GM12878 (cell line): ENCODE results near the gene COA1. TPM values are rescaled to one million over a fixed set of nuclear protein-coding genes. Genes with fewer than 3 reads are reported as not detected.
"Not testable (repeated sequence)": the region's sequence is repeated elsewhere in the genome, so short reads cannot be mapped to it uniquely, and the experiment has no call there.

ENCODE experiments used
- ATAC-seq: fragments of 200-7000 bp; cut with Tn5 transposase; 3 replicates; pipeline ENCODE4 v1.9.1; 2020; ENCODE audit warnings: mild to moderate bottlenecking, moderate library complexity
- BruUV-seq: library from RNA; stranded (reverse); fragments of 400-500 nt; replicated peaks from 2 replicates; lab custom pipeline; 2021; lab: Mats Ljungman, UMichigan
- CTCF ChIA-PET: fragments of 300-600 bp; sonication (Branson Sonifier 250); formaldehyde crosslinking; extraction: SDS; loops from one replicate; lab custom pipeline; 2021; ENCODE audit warnings: inconsistent platforms; lab: Yijun Ruan, JAX
- POLR2A ChIA-PET: fragments of 350-600 bp; formaldehyde crosslinking; extraction: SDS; loops from one replicate; lab custom pipeline; 2021; ENCODE audit warnings: inconsistent platforms; lab: Charles Lee
- RAD21 ChIA-PET: fragments of 300-600 bp; sonication (Branson Sonifier 250); formaldehyde crosslinking; loops from one replicate; lab custom pipeline; 2023; ENCODE audit warnings: antibody characterized with exemption; ENCODE audit not compliant: unreplicated experiment; lab: Charles Lee
- SMC1A ChIA-PET: fragments of 300-600 bp; sonication (Branson Sonifier 250); formaldehyde crosslinking; loops from one replicate; lab custom pipeline; 2023; ENCODE audit not compliant: unreplicated experiment, uncharacterized antibody; lab: Charles Lee
- DNase-seq: peaks from one replicate; pipeline ENCODE4 v3.0.0-alpha.2; 2011; ENCODE audit warnings: low read depth, low spot score
- FAIRE-seq: peaks from 3 replicates; lab custom pipeline; 2011; peaks lifted over from hg19 to GRCh38; lab: Jason Lieb, UNC
- H2AFZ ChIP-seq: 2 replicates; pipeline ENCODE4 v1.6.0; 2011; ENCODE audit warnings: low read depth, low read length, control low read depth; ENCODE audit not compliant: control insufficient read depth
- H3K27ac ChIP-seq: 2 replicates; pipeline ENCODE4 v1.5.1; 2011; ENCODE audit warnings: control low read depth; ENCODE audit not compliant: control insufficient read depth, insufficient read depth
- H3K27me3 ChIP-seq, 2 experiments: replicated peaks in 1 of 2; 2 replicates each; pipeline versions ENCODE4 v1.6.0 to v1.6.1; 2011; ENCODE audit warnings: low read length in 1 of 2; ENCODE audit not compliant: control insufficient read depth in 2 of 2, insufficient read depth in 2 of 2
- H3K36me3 ChIP-seq, 2 experiments: 2 replicates each; pipeline ENCODE4 v1.5.1; 2011; ENCODE audit warnings: low read length in 1 of 2; ENCODE audit not compliant: control insufficient read depth in 2 of 2, insufficient read depth in 2 of 2
- H3K4me1 ChIP-seq: 2 replicates; pipeline ENCODE4 v1.6.1; 2011; ENCODE audit warnings: mild to moderate bottlenecking, low read length, moderate library complexity, mixed read lengths; ENCODE audit not compliant: control insufficient read depth, insufficient read depth
- H3K4me2 ChIP-seq: 2 replicates; pipeline ENCODE4 v1.6.0; 2011; ENCODE audit warnings: control low read depth; ENCODE audit not compliant: control insufficient read depth, insufficient read depth
- H3K4me3 ChIP-seq: fragments of 200-600 bp; sonication (generic); 2 replicates; pipeline ENCODE4 v1.5.1; 2016
- H3K79me2 ChIP-seq: 2 replicates; pipeline ENCODE4 v1.6.0; 2011; ENCODE audit warnings: low read length; ENCODE audit not compliant: control insufficient read depth, insufficient read depth
- H3K9ac ChIP-seq: 2 replicates; pipeline ENCODE4 v1.8.0; 2011; ENCODE audit warnings: low read length, control low read depth, mixed read lengths; ENCODE audit not compliant: control insufficient read depth, insufficient read depth
- H3K9me3 ChIP-seq: replicated peaks from 3 replicates; pipeline ENCODE4 v1.5.1; 2011; ENCODE audit warnings: mild to moderate bottlenecking, low read length; ENCODE audit not compliant: control insufficient read depth, insufficient read depth
- H4K20me1 ChIP-seq: 2 replicates; pipeline ENCODE4 v1.6.0; 2011; ENCODE audit not compliant: control insufficient read depth, insufficient read depth
- EED ChIP-seq: sonication (generic); IDR thresholded peaks from 2 replicates; pipeline ENCODE4 v1.6.1; 2016; ENCODE audit warnings: antibody characterized with exemption, low read depth
- IRF4 ChIP-seq: IDR thresholded peaks from 2 replicates; pipeline ENCODE4 v1.6.1; 2011; ENCODE audit warnings: low read depth, low read length
- NFIC ChIP-seq: IDR thresholded peaks from 2 replicates; pipeline ENCODE4 v1.6.1; 2012; ENCODE audit warnings: low read depth, mild to moderate bottlenecking, inconsistent platforms, low read length, moderate library complexity
- NR2F1 ChIP-seq: fragments of 450-650 bp; conservative IDR thresholded peaks from 2 replicates; pipeline ENCODE4 v1.6.1; 2017; ENCODE audit warnings: mild to moderate bottlenecking
- POLR2AphosphoS5 ChIP-seq: IDR thresholded peaks from 2 replicates; pipeline ENCODE4 v1.6.1; 2011; ENCODE audit warnings: mild to moderate bottlenecking, low read length, inconsistent platforms
- SMAD5 ChIP-seq: IDR thresholded peaks from 2 replicates; pipeline ENCODE4 v1.6.1; 2016; ENCODE audit warnings: antibody characterized with exemption, low read depth
- ZBTB33 ChIP-seq: fragments of 450-650 bp; IDR thresholded peaks from 2 replicates; pipeline ENCODE4 v1.6.1; 2017; ENCODE audit warnings: mild to moderate bottlenecking
- WGBS: methylation state at CpG from one replicate; pipeline ENCODE4 v1.1.6; 2016; ENCODE audit warnings: low lambda C conversion rate; ENCODE audit not compliant: insufficient replicate concordance, insufficient coverage; ENCODE audit errors: missing lambda C conversion rate; 5-methylcytosine and 5-hydroxymethylcytosine counted together
- in situ Hi-C: fragments of 300-500 bp; cut with MboI; formaldehyde crosslinking; loops from 9 replicates; pipeline ENCODE4 v1.14.3; 2018; ENCODE audit warnings: mixed read lengths
- intact Hi-C: fragments of 100-400 bp; cut with micrococcal nuclease; formaldehyde crosslinking; loops from one replicate; pipeline ENCODE4 v1.14.2; 2022; ENCODE audit not compliant: unreplicated experiment
- polyA plus RNA-seq, 11 experiments: library from polyadenylated mRNA; depleted of rRNA in 4 of 11; unstranded in 6 of 11; stranded (reverse) in 5 of 11; fragments of >200 nt; fragmentation: Nextera tagmentation in 4 of 11; fragmentation: Illumina TruSeq in 1 of 11; extraction: Ambion mirVana in 4 of 11; extraction: Trizol in 1 of 11; gene quantifications; 1 replicate in 1 of 11; 2 replicates in 10 of 11; pipeline versions ENCODE4 v1.2.1 to v1.2.3, GENCODE V29; 2011 to 2016; ENCODE audit warnings: inconsistent platforms in 2 of 11, missing spikeins in 2 of 11, low read depth in 1 of 11
- total RNA-seq, 4 experiments: library from RNA; depleted of rRNA in 3 of 4; stranded (reverse); fragments of >200 nt in 3 of 4; fragmentation: Illumina TruSeq in 1 of 4; extraction: Trizol in 1 of 4; gene quantifications; 2 replicates each; pipeline versions ENCODE4 v1.2.1 to v1.2.3, GENCODE V29; 2013 to 2021

COA1 gene
- total and polyA plus RNA-seq, 10 of the 15 experiments (the other 5 are each of a cell fraction or from before 2014, with no cell fraction given) = 83.1 to 258 (median 111) TPM

- H3K9me3 ChIP-seq = peaks cover 21% of the 10 kb centered on the region
- no peak for TF ChIP-seq POLR2AphosphoS5
- TF ChIP-seq NR2F1 = no peak
- TF ChIP-seq SMAD5 = no peak
- no peak for TF ChIP-seq IRF4
- TF ChIP-seq EED = no peak
- TF ChIP-seq, all 136 proteins: peak for 0
- ATAC-seq (no peak), FAIRE-seq (no peak), DNase-seq (no peak)
- Histone ChIP-seq H3K4me2 (peak overlapping the region; percentile 35; the same call in 1 of the 2 replicates), H3K27me3 (no peaks in the 10 kb centered on the region), H3K4me3 (no peak overlapping the region), H3K27ac (0 out of 2 replicates have a peak overlapping the region, but pooled peaks have one; percentile 12), H3K36me3 (peaks cover 0 to 6% of the 10 kb centered on the region in 2 experiments; a peak in 1 of 4 replicates), H4K20me1 (no peaks in the 10 kb centered on the region), H3K9ac (no peak overlapping the region), H2AFZ (no peak overlapping the region), H3K79me2 (peaks cover 82% of the 10 kb centered on the region), H3K4me1 (peaks cover 9% of the 10 kb centered on the region; the same call in 1 of the 2 replicates)
- WGBS = 47% methylated on average over 1 of the region's 1 CpG
- POLR2A ChIA-PET = interaction anchor here (0.5 to 0.6 kb wide), 2 partner anchors 71 to 76 kb away, joined by 3 to 5 read pairs; no protein-coding TSS in a partner anchor
- RAD21 ChIA-PET = interaction anchor here (1.0 to 3.7 kb wide), 6 partner anchors 9 to 107 kb away, joined by 3 to 19 read pairs (median 4); partner anchors contain the start of gene STK17A
- no TSS peak for BruUV-seq
- in situ Hi-C loops (no loop called here), intact Hi-C loops (no loop called here)
- CTCF ChIA-PET = interaction anchor here (1.1 to 8.7 kb wide), 5 partner anchors 11 to 107 kb away, joined by 3 to 71 read pairs (median 6); partner anchors contain the start of gene STK17A
- SMC1A ChIA-PET = interaction anchor here (0.6 to 7.8 kb wide), 12 partner anchors 10 to 145 kb away, joined by 3 to 55 read pairs (median 3); partner anchors contain the start of gene STK17A
Measured at GRCh38 chr7:43689115-43689514, 40.2 kb downstream of the COA1 start.

- H3K36me3 ChIP-seq, ATAC-seq, in situ Hi-C loops, H3K4me1 ChIP-seq, H3K4me2 ChIP-seq, H4K20me1 ChIP-seq, DNase-seq, H3K4me3 ChIP-seq, FAIRE-seq, H3K9ac ChIP-seq, H3K27ac ChIP-seq, intact Hi-C loops, H3K27me3 ChIP-seq, H2AFZ ChIP-seq, BruUV-seq: not testable (repeated sequence)
- TF ChIP-seq NFIC = 0 out of 2 replicates have a peak, but pooled peaks have one; percentile 1
- peak; percentile 69; the same call in 1 of the 2 replicates for TF ChIP-seq ZBTB33
- H3K9me3 ChIP-seq = peaks cover 23% of the 10 kb centered on the region
- ChIA-PET POLR2A (interaction anchor here (1.0 kb wide), 1 partner anchor 10 kb away, joined by 3 read pairs; no protein-coding TSS in a partner anchor), SMC1A (interaction anchor here (1.2 to 7.8 kb wide), 5 partner anchors 10 to 106 kb away, joined by 5 to 55 read pairs (median 7); partner anchors contain the start of gene STK17A), RAD21 (interaction anchor here (2.0 to 3.7 kb wide), 2 partner anchors 13 to 106 kb away, joined by 12 to 19 read pairs; partner anchors contain the start of gene STK17A), CTCF (interaction anchor here (0.6 to 8.7 kb wide), 5 partner anchors 12 to 106 kb away, joined by 3 to 71 read pairs (median 10); partner anchors contain the start of gene STK17A)
- 95% methylated on average over 4 of the region's 4 CpGs for WGBS
- H3K79me2 ChIP-seq = peaks cover 77% of the 10 kb centered on the region
Measured at GRCh38 chr7:43687866-43688265, 41.5 kb downstream of the COA1 start.
